Posterior vena cava (tissue), 2 donors: ENCODE measurements around the gene PITPNM1. TPM values are rescaled to one million over a fixed set of nuclear protein-coding genes. Genes with fewer than 3 reads are reported as not detected.

Source experiments
- DNase-seq: peaks from one replicate; pipeline ENCODE4 v3.0.0-alpha.2; 2020; ENCODE audit warnings: low spot score
- intact Hi-C, 2 donors: fragments of 100-400 bp; cut with DNase I; formaldehyde crosslinking; loops; one replicate each; pipeline versions ENCODE4 v1.14.1 to v1.14.2; 2022 to 2023
- total RNA-seq, 2 donors: library from RNA; stranded (reverse); fragmentation: NEBNext Ultra II Directional; extraction: Animal tissue kit (Norgen Biotek cat#: 25700); gene quantifications; one replicate each; pipeline ENCODE4 v1.2.1, GENCODE V29; 2021
- donor health status: DM: yes; HTN: yes; CAD: no.
- donor health status: DM: yes; HTN: yes; CAD: no.

PITPNM1 gene
- total RNA-seq, 2 donors from 2014 or later: 31.5 to 42.7 TPM

GRCh38 chr11:67506426-67507051, 1.4 kb upstream of the PITPNM1 start:
- intact Hi-C loops: loop anchor here in 1 of 2 donors (10.0 kb wide), 1 partner anchor 102 kb away; the partner anchor contains the start of genes PPP1CA and TBC1D10C
- no peak for DNase-seq

- intact Hi-C loops: loop anchor here in 1 of 2 donors (10.0 kb wide), 1 partner anchor 101 kb away; the partner anchor contains the start of genes PPP1CA and TBC1D10C
- DNase-seq: peak; percentile 97
Measured at GRCh38 chr11:67505605-67506396, 638 bp upstream of the PITPNM1 start.

- DNase-seq: peak; percentile 87
- intact Hi-C loops: loop anchor here in 1 of 2 donors (10.0 kb wide), 1 partner anchor 99 kb away; the partner anchor contains the start of genes PPP1CA and TBC1D10C
Measured at GRCh38 chr11:67504005-67504949, 886 bp downstream of the PITPNM1 start.

GRCh38 chr11:67503119-67504004, 1.8 kb downstream of the PITPNM1 start:
- intact Hi-C loops: loop anchor here in 1 of 2 donors (10.0 kb wide), 1 partner anchor 99 kb away; the partner anchor contains the start of genes PPP1CA and TBC1D10C
- DNase-seq: peak; percentile 82

GRCh38 chr11:67502328-67502979, 2.7 kb downstream of the PITPNM1 start:
- intact Hi-C loops: loop anchor here in 1 of 2 donors (10.0 kb wide), 1 partner anchor 98 kb away; the partner anchor contains the start of genes PPP1CA and TBC1D10C
- no peak for DNase-seq

- no peak for DNase-seq
- intact Hi-C loops: loop anchor here in 1 of 2 donors (10.0 kb wide), 1 partner anchor 97 kb away; the partner anchor contains the start of genes PPP1CA and TBC1D10C
Measured at GRCh38 chr11:67501854-67502253, 3.3 kb downstream of the PITPNM1 start.

- intact Hi-C loops: loop anchor here in 1 of 2 donors (10.0 kb wide), 1 partner anchor 96 kb away; the partner anchor contains the start of genes PPP1CA and TBC1D10C
- DNase-seq: no peak
Measured at GRCh38 chr11:67500831-67501715, 4.1 kb downstream of the PITPNM1 start.

- intact Hi-C loops: loop anchor here in 1 of 2 donors (10.0 kb wide), 1 partner anchor 96 kb away; the partner anchor contains the start of genes PPP1CA and TBC1D10C
- DNase-seq: no peak
Measured at GRCh38 chr11:67500484-67500821, 4.7 kb downstream of the PITPNM1 start.

- intact Hi-C loops: loop anchor here in 1 of 2 donors (10.0 kb wide), 1 partner anchor 95 kb away; the partner anchor contains the start of genes PPP1CA and TBC1D10C
- no peak for DNase-seq
Measured at GRCh38 chr11:67499808-67500483, 5.2 kb downstream of the PITPNM1 start.

- intact Hi-C loops: no loop called here
- DNase-seq: peak; percentile 81
Measured at GRCh38 chr11:67498544-67498972, 6.6 kb downstream of the PITPNM1 start.

GRCh38 chr11:67497656-67498291, 7.4 kb downstream of the PITPNM1 start:
- no peak for DNase-seq
- intact Hi-C loops: no loop called here

- intact Hi-C loops: no loop called here
- no peak for DNase-seq
Measured at GRCh38 chr11:67496113-67496512, 9.1 kb downstream of the PITPNM1 start.

GRCh38 chr11:67495234-67496005, 9.7 kb downstream of the PITPNM1 start:
- no peak for DNase-seq
- intact Hi-C loops: no loop called here

- no peak for DNase-seq
- intact Hi-C loops: no loop called here
Measured at GRCh38 chr11:67494371-67495233, 10.6 kb downstream of the PITPNM1 start.
